Esophagus squamous epithelium (tissue), 5 donors: Measurements from ENCODE around the gene KCNG4. TPM values are rescaled to one million over a fixed set of nuclear protein-coding genes. Genes with fewer than 3 reads are reported as not detected.
A peak's percentile ranks its signal among the peaks of the same experiment; 100 is the strongest.

ENCODE experiments used
- DNase-seq: peaks from one replicate; lab custom pipeline; 2025; lab: John Stamatoyannopoulos, UW
- H3K27ac ChIP-seq, 4 donors: fragments of 200-600 bp; sonication (generic); one replicate each; pipeline ENCODE4 v1.5.1; 2016 to 2019; ENCODE audit warnings: mild to moderate bottlenecking in 1 of 4
- H3K27me3 ChIP-seq, 4 donors: fragments of 200-600 bp; sonication (generic); 1 replicate in 3 of 4; 2 replicates in 1 of 4; pipeline versions ENCODE4 v1.5.1 to v1.6.0; 2017 to 2021; ENCODE audit warnings: antibody characterized with exemption in 1 of 4
- H3K36me3 ChIP-seq, 3 donors: fragments of 200-600 bp; sonication (generic); one replicate each; pipeline ENCODE4 v1.5.1; 2016 to 2019
- H3K4me1 ChIP-seq, 3 donors: fragments of 200-600 bp; sonication (generic); one replicate each; pipeline ENCODE4 v1.5.1; 2017 to 2019
- H3K4me3 ChIP-seq, 4 donors: fragments of 200-600 bp; sonication (generic); 1 replicate in 3 of 4; 2 replicates in 1 of 4; pipeline ENCODE4 v1.5.1; 2016 to 2019; ENCODE audit warnings: mild to moderate bottlenecking in 2 of 4, moderate library complexity in 1 of 4
- H3K9me3 ChIP-seq, 3 donors: fragments of 200-600 bp; sonication (generic); one replicate each; pipeline ENCODE4 v1.5.1; 2016 to 2019
- CTCF ChIP-seq, 6 experiments: fragments of 450-650 bp in 4 of 6; fragments of 200-600 bp in 2 of 6; sonication (generic) in 2 of 6; IDR thresholded peaks; one replicate each; pipeline ENCODE4 v1.5.1; 2016 to 2019; ENCODE audit warnings: antibody characterized with exemption in 6 of 6, mild to moderate bottlenecking in 4 of 6, moderate library complexity in 4 of 6
- POLR2A ChIP-seq, 4 donors: fragments of 450-650 bp; IDR thresholded peaks; one replicate each; pipeline ENCODE4 v1.6.1; 2017; ENCODE audit warnings: antibody characterized with exemption in 4 of 4, mild to moderate bottlenecking in 4 of 4, moderate library complexity in 3 of 4
- WGBS, 2 donors: methylation state at CpG; one replicate each; pipeline ENCODE4 v1.1.5; 2018; 5-methylcytosine and 5-hydroxymethylcytosine counted together
- intact Hi-C: fragments of 100-400 bp; cut with DNase I; formaldehyde crosslinking; loops from one replicate; pipeline ENCODE4 v1.15.0; 2022
- total RNA-seq, 4 donors: library from RNA; depleted of rRNA; stranded (reverse); fragments of >200 nt; gene quantifications; one replicate each; pipeline ENCODE4 v1.1.0, GENCODE V29; 2016
- donor health status: DM: yes; HTN: yes; CAD: no.

Gene KCNG4
- not detected for total RNA-seq

- Histone ChIP-seq H3K36me3 (no peaks in the 10 kb centered on the region), H3K9me3 (no peaks in the 10 kb centered on the region), H3K27ac (no peak within 1 kb of the TSS), H3K27me3 (peaks cover 0 to 34% (median 0%) of the 10 kb centered on the region in 4 donors), H3K4me3 (no peak within 1 kb of the TSS), H3K4me1 (no peaks in the 10 kb centered on the region)
- no peak for DNase-seq
- 16 to 60% methylated on average over 1 to 4 of the region's 7 CpGs for WGBS, 2 donors
- TF ChIP-seq POLR2A (IDR thresholded peaks at IDR 0.05) = no peak
- TF ChIP-seq CTCF (IDR thresholded peaks at IDR 0.05) = no peak
- intact Hi-C loops = no loop called here
These were observed at the start of gene KCNG4 for GRCh38 chr16:84239909-84240308. Gene KCNG4 (minus strand): TSS chr16:84240012. CDS start chr16:84237485, 2,527 bp downstream.

- Histone ChIP-seq H3K27me3 (peaks cover 0 to 8% (median 0%) of the 10 kb centered on the region in 4 donors), H3K36me3 (no peaks in the 10 kb centered on the region), H3K4me1 (peaks cover 9 to 43% (median 29%) of the 10 kb centered on the region in 3 donors), H3K4me3 (no peak overlapping the region), H3K27ac (peak overlapping the region in 2 of 4 donors; percentile 78 to 85), H3K9me3 (no peaks in the 10 kb centered on the region)
- intact Hi-C loops = no loop called here
- no peak for TF ChIP-seq POLR2A (IDR thresholded peaks at IDR 0.05)
- WGBS, 2 donors = 68 to 75% methylated on average over 8 of the region's 8 CpGs
- DNase-seq = no peak
These were observed 49.1 kb upstream of the KCNG4 start for GRCh38 chr16:84288902-84289301.

DNA sequence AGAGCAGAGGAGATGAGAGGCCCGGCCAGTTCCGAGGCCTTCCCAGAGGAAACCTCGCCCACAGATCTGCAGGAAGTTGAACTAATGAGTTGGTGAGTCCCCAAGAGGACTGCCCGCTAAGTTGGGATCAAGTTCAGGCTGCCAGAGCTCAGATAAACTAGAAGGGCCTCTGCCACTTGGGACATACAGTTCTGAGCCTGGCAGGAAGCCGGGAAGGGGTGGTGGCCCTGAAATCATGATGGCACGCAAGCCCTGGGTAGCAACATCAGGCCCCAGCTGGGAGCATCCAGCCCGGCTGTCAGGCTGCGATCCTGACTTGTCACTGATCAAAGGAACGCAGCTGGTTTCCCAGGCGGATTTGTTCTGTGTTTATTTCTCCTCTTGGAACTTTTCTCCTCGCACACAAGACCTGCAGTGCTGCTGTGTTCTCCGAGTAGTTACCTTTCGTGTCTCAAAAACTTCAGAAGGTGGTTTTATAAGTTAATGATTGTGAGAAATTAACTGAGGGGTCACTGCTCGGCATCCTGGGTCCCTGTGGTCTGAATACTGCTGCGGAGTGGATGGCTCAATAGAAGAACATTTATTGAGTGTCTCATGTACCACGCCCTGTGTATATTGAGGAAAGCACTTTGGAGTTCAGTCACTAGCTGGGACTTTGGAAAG lies 46.9 kb upstream of the KCNG4 start:
- H3K4me3 ChIP-seq = no peak overlapping the region
- 58 to 59% methylated on average over 16 of the region's 16 CpGs for WGBS, 2 donors
- TF ChIP-seq CTCF (IDR thresholded peaks at IDR 0.05) (no peak), POLR2A (IDR thresholded peaks at IDR 0.05) (no peak)
- peak overlapping the region; percentile 48 to 85 (median 80) for H3K27ac ChIP-seq
- H3K36me3 ChIP-seq = no peaks in the 10 kb centered on the region
- intact Hi-C loops = no loop called here
- peaks cover 9 to 42% (median 32%) of the 10 kb centered on the region in 3 donors for H3K4me1 ChIP-seq
- no peaks in the 10 kb centered on the region for H3K9me3 ChIP-seq
- no peaks in the 10 kb centered on the region for H3K27me3 ChIP-seq
- no peak for DNase-seq

- Histone ChIP-seq H3K4me1 (peaks cover 9 to 42% (median 32%) of the 10 kb centered on the region in 3 donors), H3K36me3 (no peaks in the 10 kb centered on the region), H3K4me3 (peak overlapping the region in 1 of 4 donors; percentile 32), H3K9me3 (no peaks in the 10 kb centered on the region), H3K27me3 (no peaks in the 10 kb centered on the region), H3K27ac (peak overlapping the region; percentile 14 to 85 (median 76))
- DNase-seq = no peak
- intact Hi-C loops = no loop called here
- 39 to 45% methylated on average over 9 to 10 of the region's 13 CpGs for WGBS, 2 donors
- TF ChIP-seq POLR2A (IDR thresholded peaks at IDR 0.05) = no peak
- TF ChIP-seq CTCF (IDR thresholded peaks at IDR 0.05) = no peak
These were observed 44.4 kb upstream of the KCNG4 start for GRCh38 chr16:84284154-84284722.

- no peak for DNase-seq
- no peak for TF ChIP-seq POLR2A (IDR thresholded peaks at IDR 0.05)
- TF ChIP-seq CTCF (IDR thresholded peaks at IDR 0.05) = no peak
- 62 to 75% methylated on average over 21 of the region's 24 CpGs for WGBS, 2 donors
- intact Hi-C loops = no loop called here
- H3K36me3 ChIP-seq = no peaks in the 10 kb centered on the region
- H3K9me3 ChIP-seq = no peaks in the 10 kb centered on the region
- H3K27me3 ChIP-seq = no peaks in the 10 kb centered on the region
- H3K4me1 ChIP-seq = peaks cover 9 to 42% (median 32%) of the 10 kb centered on the region in 3 donors
- peak overlapping the region in 1 of 4 donors; percentile 32 for H3K4me3 ChIP-seq
- peak overlapping the region; percentile 14 to 85 (median 76) for H3K27ac ChIP-seq
These were observed 43.7 kb upstream of the KCNG4 start for GRCh38 chr16:84283314-84284153.
